WI38 (cell line): Measurements from ENCODE around the gene GRID1.

Source experiments
- H3K4me3 ChIP-seq: 2 replicates; pipeline ENCODE4 v1.5.1; 2011; ENCODE audit warnings: low read depth, mild to moderate bottlenecking, control low read depth, low read length
- TF ChIP-seq, protein P1 (sequence below): IDR thresholded peaks from 2 replicates; pipeline ENCODE4 v1.5.1; 2012; ENCODE audit warnings: low read depth, mild to moderate bottlenecking, control low read depth, low read length

GRID1 gene

GRCh38 chr10:86165666-86166065, 200.9 kb downstream of the GRID1 start:
- no peak overlapping the region for H3K4me3 ChIP-seq
- TF ChIP-seq, protein P1, sequence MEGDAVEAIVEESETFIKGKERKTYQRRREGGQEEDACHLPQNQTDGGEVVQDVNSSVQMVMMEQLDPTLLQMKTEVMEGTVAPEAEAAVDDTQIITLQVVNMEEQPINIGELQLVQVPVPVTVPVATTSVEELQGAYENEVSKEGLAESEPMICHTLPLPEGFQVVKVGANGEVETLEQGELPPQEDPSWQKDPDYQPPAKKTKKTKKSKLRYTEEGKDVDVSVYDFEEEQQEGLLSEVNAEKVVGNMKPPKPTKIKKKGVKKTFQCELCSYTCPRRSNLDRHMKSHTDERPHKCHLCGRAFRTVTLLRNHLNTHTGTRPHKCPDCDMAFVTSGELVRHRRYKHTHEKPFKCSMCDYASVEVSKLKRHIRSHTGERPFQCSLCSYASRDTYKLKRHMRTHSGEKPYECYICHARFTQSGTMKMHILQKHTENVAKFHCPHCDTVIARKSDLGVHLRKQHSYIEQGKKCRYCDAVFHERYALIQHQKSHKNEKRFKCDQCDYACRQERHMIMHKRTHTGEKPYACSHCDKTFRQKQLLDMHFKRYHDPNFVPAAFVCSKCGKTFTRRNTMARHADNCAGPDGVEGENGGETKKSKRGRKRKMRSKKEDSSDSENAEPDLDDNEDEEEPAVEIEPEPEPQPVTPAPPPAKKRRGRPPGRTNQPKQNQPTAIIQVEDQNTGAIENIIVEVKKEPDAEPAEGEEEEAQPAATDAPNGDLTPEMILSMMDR, result no peak

GRCh38 chr10:86164960-86165630, 201.5 kb downstream of the GRID1 start:
- TF ChIP-seq, protein P1, result no peak

DNA sequence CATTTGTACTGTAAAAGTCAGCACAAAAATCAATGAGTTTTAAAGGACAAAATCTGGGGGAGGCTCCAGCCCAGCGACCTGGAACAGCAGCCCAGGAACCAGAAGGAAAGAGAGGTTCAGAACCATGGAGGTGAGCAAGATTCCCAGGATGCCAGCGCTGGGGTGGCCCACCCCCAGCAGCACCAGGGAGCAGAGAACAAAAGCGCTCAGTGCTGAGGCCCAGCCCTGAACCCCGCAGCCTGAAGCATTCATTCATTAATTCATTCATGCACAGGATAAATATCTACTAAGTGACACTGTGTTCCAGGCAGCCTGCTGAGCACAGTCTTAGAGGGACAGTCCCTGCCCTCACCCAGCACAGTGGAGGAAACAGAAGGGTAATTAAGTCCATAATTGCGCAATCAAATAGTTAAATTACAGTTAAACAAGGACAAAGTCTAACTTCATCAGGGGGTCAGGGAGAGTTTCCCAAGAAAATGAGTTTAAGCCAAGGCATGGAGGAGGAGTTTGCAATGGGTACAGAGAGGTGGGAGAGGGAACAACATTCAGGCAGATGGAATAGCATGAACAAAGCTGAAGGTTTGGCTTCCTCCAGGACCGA, 202.3 kb downstream of the GRID1 start:
- TF ChIP-seq, protein P1, result no peak
- no peak overlapping the region for H3K4me3 ChIP-seq

More at GRCh38 chr10:86164960-86165630, 201.5 kb downstream of the GRID1 start:
- H3K4me3 ChIP-seq, result no peak overlapping the region

DNA sequence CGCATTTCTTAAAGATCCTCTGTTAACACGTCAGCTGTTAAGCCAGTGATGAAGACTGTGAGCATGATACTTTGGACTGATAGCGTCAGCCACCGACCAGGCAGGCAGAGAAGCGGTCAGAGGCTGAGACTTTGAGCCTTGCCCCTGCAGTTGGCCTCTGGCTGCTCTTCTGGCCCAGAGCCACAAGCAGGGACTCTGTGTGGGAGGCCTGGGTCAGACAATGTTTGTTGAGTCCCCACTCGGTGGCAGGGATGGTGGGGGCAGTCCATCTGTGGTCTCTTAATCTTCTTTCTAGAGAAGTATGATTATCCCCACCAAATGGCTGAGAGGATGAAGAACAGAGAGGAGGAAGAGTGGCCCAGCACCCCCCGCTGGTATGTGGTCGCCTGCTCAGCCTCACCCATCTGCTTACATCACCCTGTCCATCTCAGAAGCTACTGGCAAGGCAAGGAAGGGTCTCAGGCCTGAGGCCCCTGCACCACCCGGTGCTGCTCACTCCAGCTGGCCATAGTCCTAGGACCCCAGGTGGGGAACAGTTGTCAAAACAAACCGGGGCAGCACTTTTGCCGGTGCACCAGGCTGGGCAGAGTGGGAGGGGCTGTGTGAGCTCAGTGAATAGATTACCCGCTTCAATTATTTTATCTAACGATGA, 202.9 kb downstream of the GRID1 start:
- no peak overlapping the region for H3K4me3 ChIP-seq
- TF ChIP-seq, protein P1, result no peak

GRCh38 chr10:86162696-86163400, 203.7 kb downstream of the GRID1 start:
- TF ChIP-seq, protein P1, result no peak
- H3K4me3 ChIP-seq, result no peak overlapping the region

- TF ChIP-seq, protein P1, result no peak
- no peak overlapping the region for H3K4me3 ChIP-seq
Measured at GRCh38 chr10:86162036-86162435, 204.6 kb downstream of the GRID1 start.
